HepG2 (cell line): ENCODE measurements around the gene STN1.

Experiments
- EED ChIP-seq: sonication (generic); formaldehyde crosslinking; IDR thresholded peaks from 2 replicates; pipeline ENCODE4 v1.5.0; 2020; ENCODE audit warnings: mild to moderate bottlenecking, missing genetic modification reagents
- HIVEP1 ChIP-seq: sonication (generic); formaldehyde crosslinking; IDR thresholded peaks from 2 replicates; pipeline ENCODE4 v1.4.0; 2020; ENCODE audit warnings: mild to moderate bottlenecking, missing genetic modification reagents
- SMC3 ChIP-seq: IDR thresholded peaks from 2 replicates; pipeline ENCODE4 v1.6.1; 2011; ENCODE audit warnings: low read length, improper control_type of control experiment
- TF ChIP-seq, protein P1 (sequence below): sonication (generic); formaldehyde crosslinking; IDR thresholded peaks from 2 replicates; pipeline ENCODE4 v1.5.0; 2020; ENCODE audit warnings: mild to moderate bottlenecking, missing genetic modification reagents, moderate library complexity
- TF ChIP-seq, protein P2 (sequence below): sonication (generic); formaldehyde crosslinking; IDR thresholded peaks from 2 replicates; pipeline ENCODE4 v1.4.0; 2020; ENCODE audit warnings: missing genetic modification reagents, borderline replicate concordance
- TF ChIP-seq, protein P3 (sequence below): sonication (generic); formaldehyde crosslinking; IDR thresholded peaks from 2 replicates; pipeline ENCODE4 v1.4.0; 2020; ENCODE audit warnings: missing genetic modification reagents

DNA sequence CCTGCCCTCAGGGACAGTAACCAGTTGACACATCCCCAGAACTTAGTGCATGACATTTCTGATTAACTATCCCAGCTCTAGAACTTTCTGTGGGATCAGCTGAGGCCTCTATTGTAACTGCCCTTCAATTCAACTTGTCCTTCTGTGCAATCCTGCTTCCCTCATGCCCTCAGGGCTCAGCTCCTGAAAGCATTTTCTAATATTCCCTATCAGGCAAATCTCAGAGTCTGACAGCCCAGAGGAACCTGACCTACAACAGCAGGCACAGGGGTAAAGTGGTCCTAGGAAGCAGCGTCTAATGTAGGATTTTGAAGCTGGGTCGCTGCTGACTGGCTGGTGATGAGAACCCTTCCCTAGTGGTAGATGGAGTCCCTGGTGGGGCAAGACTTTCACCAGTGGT is 13.6 kb upstream of the STN1 start:
- TF ChIP-seq SMC3 (no peak), EED (CRISPR knock-in tag) (no peak), HIVEP1 (no peak)
- TF ChIP-seq, protein P1, sequence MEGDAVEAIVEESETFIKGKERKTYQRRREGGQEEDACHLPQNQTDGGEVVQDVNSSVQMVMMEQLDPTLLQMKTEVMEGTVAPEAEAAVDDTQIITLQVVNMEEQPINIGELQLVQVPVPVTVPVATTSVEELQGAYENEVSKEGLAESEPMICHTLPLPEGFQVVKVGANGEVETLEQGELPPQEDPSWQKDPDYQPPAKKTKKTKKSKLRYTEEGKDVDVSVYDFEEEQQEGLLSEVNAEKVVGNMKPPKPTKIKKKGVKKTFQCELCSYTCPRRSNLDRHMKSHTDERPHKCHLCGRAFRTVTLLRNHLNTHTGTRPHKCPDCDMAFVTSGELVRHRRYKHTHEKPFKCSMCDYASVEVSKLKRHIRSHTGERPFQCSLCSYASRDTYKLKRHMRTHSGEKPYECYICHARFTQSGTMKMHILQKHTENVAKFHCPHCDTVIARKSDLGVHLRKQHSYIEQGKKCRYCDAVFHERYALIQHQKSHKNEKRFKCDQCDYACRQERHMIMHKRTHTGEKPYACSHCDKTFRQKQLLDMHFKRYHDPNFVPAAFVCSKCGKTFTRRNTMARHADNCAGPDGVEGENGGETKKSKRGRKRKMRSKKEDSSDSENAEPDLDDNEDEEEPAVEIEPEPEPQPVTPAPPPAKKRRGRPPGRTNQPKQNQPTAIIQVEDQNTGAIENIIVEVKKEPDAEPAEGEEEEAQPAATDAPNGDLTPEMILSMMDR: no peak
- TF ChIP-seq, protein P2, sequence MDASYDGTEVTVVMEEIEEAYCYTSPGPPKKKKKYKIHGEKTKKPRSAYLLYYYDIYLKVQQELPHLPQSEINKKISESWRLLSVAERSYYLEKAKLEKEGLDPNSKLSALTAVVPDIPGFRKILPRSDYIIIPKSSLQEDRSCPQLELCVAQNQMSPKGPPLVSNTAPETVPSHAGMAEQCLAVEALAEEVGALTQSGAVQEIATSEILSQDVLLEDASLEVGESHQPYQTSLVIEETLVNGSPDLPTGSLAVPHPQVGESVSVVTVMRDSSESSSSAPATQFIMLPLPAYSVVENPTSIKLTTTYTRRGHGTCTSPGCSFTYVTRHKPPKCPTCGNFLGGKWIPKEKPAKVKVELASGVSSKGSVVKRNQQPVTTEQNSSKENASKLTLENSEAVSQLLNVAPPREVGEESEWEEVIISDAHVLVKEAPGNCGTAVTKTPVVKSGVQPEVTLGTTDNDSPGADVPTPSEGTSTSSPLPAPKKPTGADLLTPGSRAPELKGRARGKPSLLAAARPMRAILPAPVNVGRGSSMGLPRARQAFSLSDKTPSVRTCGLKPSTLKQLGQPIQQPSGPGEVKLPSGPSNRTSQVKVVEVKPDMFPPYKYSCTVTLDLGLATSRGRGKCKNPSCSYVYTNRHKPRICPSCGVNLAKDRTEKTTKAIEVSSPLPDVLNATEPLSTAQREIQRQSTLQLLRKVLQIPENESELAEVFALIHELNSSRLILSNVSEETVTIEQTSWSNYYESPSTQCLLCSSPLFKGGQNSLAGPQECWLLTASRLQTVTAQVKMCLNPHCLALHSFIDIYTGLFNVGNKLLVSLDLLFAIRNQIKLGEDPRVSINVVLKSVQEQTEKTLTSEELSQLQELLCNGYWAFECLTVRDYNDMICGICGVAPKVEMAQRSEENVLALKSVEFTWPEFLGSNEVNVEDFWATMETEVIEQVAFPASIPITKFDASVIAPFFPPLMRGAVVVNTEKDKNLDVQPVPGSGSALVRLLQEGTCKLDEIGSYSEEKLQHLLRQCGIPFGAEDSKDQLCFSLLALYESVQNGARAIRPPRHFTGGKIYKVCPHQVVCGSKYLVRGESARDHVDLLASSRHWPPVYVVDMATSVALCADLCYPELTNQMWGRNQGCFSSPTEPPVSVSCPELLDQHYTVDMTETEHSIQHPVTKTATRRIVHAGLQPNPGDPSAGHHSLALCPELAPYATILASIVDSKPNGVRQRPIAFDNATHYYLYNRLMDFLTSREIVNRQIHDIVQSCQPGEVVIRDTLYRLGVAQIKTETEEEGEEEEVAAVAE (CRISPR knock-in tag): no peak
- TF ChIP-seq, protein P3, sequence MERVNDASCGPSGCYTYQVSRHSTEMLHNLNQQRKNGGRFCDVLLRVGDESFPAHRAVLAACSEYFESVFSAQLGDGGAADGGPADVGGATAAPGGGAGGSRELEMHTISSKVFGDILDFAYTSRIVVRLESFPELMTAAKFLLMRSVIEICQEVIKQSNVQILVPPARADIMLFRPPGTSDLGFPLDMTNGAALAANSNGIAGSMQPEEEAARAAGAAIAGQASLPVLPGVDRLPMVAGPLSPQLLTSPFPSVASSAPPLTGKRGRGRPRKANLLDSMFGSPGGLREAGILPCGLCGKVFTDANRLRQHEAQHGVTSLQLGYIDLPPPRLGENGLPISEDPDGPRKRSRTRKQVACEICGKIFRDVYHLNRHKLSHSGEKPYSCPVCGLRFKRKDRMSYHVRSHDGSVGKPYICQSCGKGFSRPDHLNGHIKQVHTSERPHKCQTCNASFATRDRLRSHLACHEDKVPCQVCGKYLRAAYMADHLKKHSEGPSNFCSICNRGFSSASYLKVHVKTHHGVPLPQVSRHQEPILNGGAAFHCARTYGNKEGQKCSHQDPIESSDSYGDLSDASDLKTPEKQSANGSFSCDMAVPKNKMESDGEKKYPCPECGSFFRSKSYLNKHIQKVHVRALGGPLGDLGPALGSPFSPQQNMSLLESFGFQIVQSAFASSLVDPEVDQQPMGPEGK (CRISPR knock-in tag): no peak
